Vagina (tissue), 2 donors: Measurements from ENCODE around the gene TNRC6C.
"Not testable (repeated sequence)": the region's sequence is repeated elsewhere in the genome, so short reads cannot be mapped to it uniquely, and the experiment has no call there.

ENCODE experiments used
- POLR2A ChIP-seq, 2 donors: fragments of 450-650 bp; IDR thresholded peaks; one replicate each; pipeline ENCODE4 v1.6.1; 2017; ENCODE audit warnings: antibody characterized with exemption in 2 of 2, mild to moderate bottlenecking in 2 of 2, moderate library complexity in 2 of 2
- TF ChIP-seq, protein P1 (sequence below), 3 experiments: fragments of 450-650 bp in 2 of 3; fragments of 200-600 bp in 1 of 3; sonication (generic) in 1 of 3; IDR thresholded peaks; one replicate each; pipeline ENCODE4 v1.5.1; 2017 to 2019; ENCODE audit warnings: antibody characterized with exemption in 3 of 3, mild to moderate bottlenecking in 2 of 3, moderate library complexity in 2 of 3

DNA sequence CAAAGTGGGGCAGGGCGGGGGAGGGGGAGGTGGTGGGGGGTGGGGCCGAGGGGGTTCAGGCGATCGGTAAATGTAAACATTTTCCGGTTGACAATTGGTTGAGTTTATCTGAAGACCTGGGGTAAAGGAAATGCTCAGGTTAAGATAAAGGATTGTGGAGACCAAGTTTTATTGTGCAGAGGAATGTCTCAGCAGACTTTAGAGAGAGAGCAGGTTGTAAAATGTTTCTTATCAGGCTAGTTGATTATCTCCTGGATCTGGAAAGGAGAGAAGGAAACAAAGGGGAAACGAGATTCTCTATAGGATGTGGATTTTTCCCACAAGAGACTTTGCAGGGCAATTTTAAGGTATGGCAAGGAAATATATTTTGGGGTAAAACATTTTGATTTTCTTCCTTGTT, 22.8 kb upstream of the TNRC6C start:
- not testable (repeated sequence) for TF ChIP-seq POLR2A (IDR thresholded peaks at IDR 0.05)
- TF ChIP-seq, protein P1, sequence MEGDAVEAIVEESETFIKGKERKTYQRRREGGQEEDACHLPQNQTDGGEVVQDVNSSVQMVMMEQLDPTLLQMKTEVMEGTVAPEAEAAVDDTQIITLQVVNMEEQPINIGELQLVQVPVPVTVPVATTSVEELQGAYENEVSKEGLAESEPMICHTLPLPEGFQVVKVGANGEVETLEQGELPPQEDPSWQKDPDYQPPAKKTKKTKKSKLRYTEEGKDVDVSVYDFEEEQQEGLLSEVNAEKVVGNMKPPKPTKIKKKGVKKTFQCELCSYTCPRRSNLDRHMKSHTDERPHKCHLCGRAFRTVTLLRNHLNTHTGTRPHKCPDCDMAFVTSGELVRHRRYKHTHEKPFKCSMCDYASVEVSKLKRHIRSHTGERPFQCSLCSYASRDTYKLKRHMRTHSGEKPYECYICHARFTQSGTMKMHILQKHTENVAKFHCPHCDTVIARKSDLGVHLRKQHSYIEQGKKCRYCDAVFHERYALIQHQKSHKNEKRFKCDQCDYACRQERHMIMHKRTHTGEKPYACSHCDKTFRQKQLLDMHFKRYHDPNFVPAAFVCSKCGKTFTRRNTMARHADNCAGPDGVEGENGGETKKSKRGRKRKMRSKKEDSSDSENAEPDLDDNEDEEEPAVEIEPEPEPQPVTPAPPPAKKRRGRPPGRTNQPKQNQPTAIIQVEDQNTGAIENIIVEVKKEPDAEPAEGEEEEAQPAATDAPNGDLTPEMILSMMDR (IDR thresholded peaks at IDR 0.05): not testable (repeated sequence)
